ENCODE results near the gene BEAN1. TPM values are rescaled to one million over a fixed set of nuclear protein-coding genes. Genes with fewer than 3 reads are reported as not detected.

BEAN1 gene
- total and polyA plus RNA-seq, 3 experiments from 2014 or later: 0.09 TPM; not detected in 2

DNA sequence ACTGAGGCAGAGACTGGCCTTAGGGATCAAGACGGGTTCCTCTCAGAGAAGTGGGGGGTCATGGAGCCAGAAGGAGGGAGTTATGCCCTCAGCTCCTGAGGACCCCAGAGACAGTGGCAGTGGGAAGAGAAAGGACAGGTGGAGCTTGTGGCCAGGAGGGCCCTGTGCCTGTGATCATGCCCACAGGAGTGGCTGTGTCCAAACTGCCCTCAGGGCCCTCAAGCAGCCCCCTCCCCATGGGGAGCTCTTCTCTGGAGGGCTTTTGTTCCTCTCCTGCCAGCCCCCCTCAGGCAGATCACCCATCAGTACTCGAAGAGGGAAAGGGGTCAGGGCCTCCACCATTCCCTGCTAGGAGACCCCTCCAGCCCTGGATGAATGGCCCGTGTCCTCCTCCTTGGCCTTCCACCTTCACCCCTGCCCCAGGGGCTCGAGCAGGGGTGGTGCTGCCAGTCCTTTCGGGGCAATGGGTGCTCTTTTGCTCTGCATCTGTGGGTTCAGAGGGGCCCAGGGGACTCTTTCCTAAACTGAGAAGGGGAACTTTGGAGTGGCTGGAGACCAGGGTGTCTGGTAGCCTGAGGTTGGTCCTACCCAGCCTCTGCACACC, 52.7 kb downstream of the BEAN1 start:
- Histone ChIP-seq H3K27me3 (ENCODE audit: insufficient read depth, low read length, poor library complexity, severe bottlenecking) (no peaks in the 10 kb centered on the region), H3K4me1 (ENCODE audit: insufficient read depth, low read length) (peaks cover 21% of the 10 kb centered on the region), H3K27ac (ENCODE audit: low read depth, low read length) (no peak overlapping the region), H3K4me3 (ENCODE audit: low read length) (no peak overlapping the region), H3K36me3 (ENCODE audit: insufficient read depth, low read length) (no peaks in the 10 kb centered on the region), H3K9me3 (ENCODE audit: low read length) (no peaks in the 10 kb centered on the region)
- DNase-seq: no peak
- POLR2A ChIA-PET: no interaction called here
- H3K4me3 Mint-ChIP-seq: no peak overlapping the region
- no peaks in the 10 kb centered on the region for H3K27me3 Mint-ChIP-seq
- CTCF ChIA-PET: interaction anchor here (0.7 to 8.1 kb wide), 12 partner anchors 11 to 119 kb away, joined by 3 to 62 read pairs (median 4); partner anchors contain the start of gene CKLF
- H3K27ac Mint-ChIP-seq: no peak overlapping the region
- no peaks in the 10 kb centered on the region for H3K9me3 Mint-ChIP-seq
- no peaks in the 10 kb centered on the region for H3K36me3 Mint-ChIP-seq
- H3K4me1 Mint-ChIP-seq: peaks cover 29 to 42% (median 30%) of the 10 kb centered on the region in 3 donors

DNA sequence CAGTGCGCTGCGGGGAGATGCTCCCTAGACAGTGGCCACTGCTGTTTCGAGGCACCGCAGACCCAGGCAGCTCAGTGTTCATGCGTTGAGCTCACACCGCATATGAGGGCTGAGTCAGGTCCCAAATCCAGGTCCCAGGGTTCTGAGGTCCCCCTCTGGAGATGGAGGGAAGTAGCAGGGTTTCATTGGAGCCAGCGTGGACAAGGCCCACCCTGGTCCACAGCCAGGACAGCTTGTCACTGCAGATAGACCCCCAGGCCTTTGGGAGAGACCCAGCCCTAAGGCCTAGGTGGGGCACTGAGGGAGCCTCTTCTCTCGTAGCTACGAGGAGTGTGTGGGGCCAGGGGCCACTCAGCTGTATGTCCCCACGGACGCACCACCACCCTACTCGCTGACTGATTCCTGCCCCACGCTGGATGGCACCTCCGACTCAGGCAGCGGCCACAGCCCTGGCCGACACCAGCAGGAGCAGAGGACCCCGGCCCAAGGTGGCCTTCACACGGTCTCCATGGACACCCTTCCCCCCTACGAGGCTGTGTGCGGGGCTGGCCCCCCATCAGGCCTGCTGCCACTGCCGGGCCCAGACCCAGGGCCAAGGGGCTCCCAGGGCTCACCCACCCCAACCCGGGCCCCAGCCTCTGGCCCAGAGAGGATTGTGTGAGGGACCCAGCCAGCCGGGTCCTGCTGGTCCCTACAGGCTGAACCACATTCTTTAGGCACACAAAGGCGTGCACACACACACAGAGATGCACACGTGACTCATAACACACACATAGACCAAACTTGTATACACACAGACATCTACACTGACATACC, 53.4 kb downstream of the BEAN1 start:
- H3K4me1 Mint-ChIP-seq: peaks cover 23 to 35% (median 24%) of the 10 kb centered on the region in 3 donors
- H3K27ac Mint-ChIP-seq: peak overlapping the region in 1 of 8 donors; percentile 6
- no peak overlapping the region for H3K27ac ChIP-seq (ENCODE audit: low read depth, low read length)
- no peaks in the 10 kb centered on the region for H3K36me3 Mint-ChIP-seq
- no peak for DNase-seq
- no peaks in the 10 kb centered on the region for H3K9me3 Mint-ChIP-seq
- H3K36me3 ChIP-seq (ENCODE audit: insufficient read depth, low read length): no peaks in the 10 kb centered on the region
- CTCF ChIA-PET: interaction anchor here (0.8 to 8.1 kb wide), 6 partner anchors 11 to 109 kb away, joined by 3 to 62 read pairs (median 9); partner anchors contain the start of gene CKLF
- H3K27me3 ChIP-seq (ENCODE audit: insufficient read depth, low read length, poor library complexity, severe bottlenecking): no peaks in the 10 kb centered on the region
- no peaks in the 10 kb centered on the region for H3K27me3 Mint-ChIP-seq
- POLR2A ChIA-PET: no interaction called here
- H3K4me3 ChIP-seq (ENCODE audit: low read length): no peak overlapping the region
- peaks cover 14% of the 10 kb centered on the region for H3K4me1 ChIP-seq (ENCODE audit: insufficient read depth, low read length)
- no peak overlapping the region for H3K4me3 Mint-ChIP-seq
- no peaks in the 10 kb centered on the region for H3K9me3 ChIP-seq (ENCODE audit: low read length)

DNA sequence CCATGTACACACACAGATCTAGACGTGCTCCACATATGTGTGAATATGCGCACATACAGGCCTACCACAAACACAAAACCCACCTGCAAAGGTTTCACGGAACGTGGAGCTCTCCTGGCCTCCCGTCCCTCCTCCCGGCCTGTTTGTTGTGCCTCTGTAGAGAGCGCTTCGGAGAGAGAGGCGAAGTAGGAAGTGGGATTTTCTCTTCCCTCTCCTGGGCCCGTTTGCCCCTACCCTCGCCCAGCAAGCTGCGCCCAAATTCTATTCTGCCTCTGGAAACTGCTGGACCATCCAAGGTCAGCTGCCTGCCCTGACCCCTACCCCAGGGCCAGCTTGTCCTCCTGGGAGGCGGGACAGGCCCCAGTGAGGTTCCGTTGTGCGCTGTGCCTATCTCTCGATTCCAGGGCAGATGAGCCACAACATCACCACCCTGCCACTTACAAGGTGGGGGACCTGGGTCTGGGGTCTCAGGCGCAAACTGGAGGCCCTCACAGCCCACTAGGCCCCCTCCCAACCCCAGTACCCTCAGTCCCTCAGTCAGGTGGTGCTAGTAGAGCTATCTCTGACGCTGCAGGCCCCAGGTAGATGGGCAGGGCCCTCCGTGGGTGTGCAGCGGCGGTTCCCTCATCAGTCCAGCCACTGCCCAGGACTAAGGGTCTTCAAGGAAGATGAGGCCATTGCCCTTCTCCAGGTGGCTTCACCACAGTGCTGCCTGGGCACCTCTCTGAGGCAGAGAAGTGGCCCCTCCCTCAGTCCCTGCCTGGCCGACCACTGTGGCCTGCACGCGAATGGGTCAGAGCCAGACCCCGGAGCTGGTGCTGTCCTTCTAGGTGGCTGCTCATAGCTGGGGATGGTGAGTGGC, 54.2 kb downstream of the BEAN1 start:
- H3K4me1 Mint-ChIP-seq: peaks cover 21 to 30% (median 23%) of the 10 kb centered on the region in 3 donors
- CTCF ChIA-PET: interaction anchor here (0.6 to 8.1 kb wide), 9 partner anchors 10 to 206 kb away, joined by 3 to 57 read pairs (median 4); partner anchors contain the start of gene CKLF
- H3K27me3 Mint-ChIP-seq: no peaks in the 10 kb centered on the region
- H3K9me3 Mint-ChIP-seq: no peaks in the 10 kb centered on the region
- H3K27ac Mint-ChIP-seq: peak overlapping the region in 1 of 8 donors; percentile 6
- no peak overlapping the region for H3K27ac ChIP-seq (ENCODE audit: low read depth, low read length)
- no peak overlapping the region for H3K4me3 Mint-ChIP-seq
- POLR2A ChIA-PET: interaction anchor here (0.6 kb wide), 1 partner anchor 41 kb away, joined by 3 read pairs; no protein-coding TSS in a partner anchor
- DNase-seq: no peak
- no peaks in the 10 kb centered on the region for H3K27me3 ChIP-seq (ENCODE audit: insufficient read depth, low read length, poor library complexity, severe bottlenecking)
- no peaks in the 10 kb centered on the region for H3K36me3 ChIP-seq (ENCODE audit: insufficient read depth, low read length)
- H3K4me1 ChIP-seq (ENCODE audit: insufficient read depth, low read length): peaks cover 14% of the 10 kb centered on the region
- H3K4me3 ChIP-seq (ENCODE audit: low read length): no peak overlapping the region
- H3K9me3 ChIP-seq (ENCODE audit: low read length): no peaks in the 10 kb centered on the region
- H3K36me3 Mint-ChIP-seq: no peaks in the 10 kb centered on the region

DNA sequence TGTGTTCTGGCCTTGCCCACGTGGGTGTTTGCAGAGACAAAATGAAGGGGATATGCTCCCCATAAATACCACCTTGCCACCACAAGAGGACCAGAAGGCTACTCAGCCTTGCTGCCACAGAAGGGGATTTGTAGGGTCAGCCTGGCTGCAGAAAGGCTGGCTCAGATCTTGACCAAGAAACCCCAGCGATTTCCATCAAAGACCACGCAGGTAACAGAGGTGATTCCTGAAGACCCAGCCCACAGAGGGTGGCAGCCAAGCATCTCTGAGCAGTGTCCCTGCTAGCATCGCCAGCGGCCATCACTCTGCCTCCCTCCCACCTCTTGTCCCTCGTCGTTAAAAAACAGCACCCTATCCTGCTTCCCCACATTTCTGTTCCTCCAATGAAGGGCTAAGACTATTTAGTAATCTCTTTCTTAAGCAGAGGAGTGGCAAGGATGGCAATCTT, 54.9 kb downstream of the BEAN1 start:
- POLR2A ChIA-PET: interaction anchor here (0.6 kb wide), 1 partner anchor 40 kb away, joined by 3 read pairs; no protein-coding TSS in a partner anchor

DNA sequence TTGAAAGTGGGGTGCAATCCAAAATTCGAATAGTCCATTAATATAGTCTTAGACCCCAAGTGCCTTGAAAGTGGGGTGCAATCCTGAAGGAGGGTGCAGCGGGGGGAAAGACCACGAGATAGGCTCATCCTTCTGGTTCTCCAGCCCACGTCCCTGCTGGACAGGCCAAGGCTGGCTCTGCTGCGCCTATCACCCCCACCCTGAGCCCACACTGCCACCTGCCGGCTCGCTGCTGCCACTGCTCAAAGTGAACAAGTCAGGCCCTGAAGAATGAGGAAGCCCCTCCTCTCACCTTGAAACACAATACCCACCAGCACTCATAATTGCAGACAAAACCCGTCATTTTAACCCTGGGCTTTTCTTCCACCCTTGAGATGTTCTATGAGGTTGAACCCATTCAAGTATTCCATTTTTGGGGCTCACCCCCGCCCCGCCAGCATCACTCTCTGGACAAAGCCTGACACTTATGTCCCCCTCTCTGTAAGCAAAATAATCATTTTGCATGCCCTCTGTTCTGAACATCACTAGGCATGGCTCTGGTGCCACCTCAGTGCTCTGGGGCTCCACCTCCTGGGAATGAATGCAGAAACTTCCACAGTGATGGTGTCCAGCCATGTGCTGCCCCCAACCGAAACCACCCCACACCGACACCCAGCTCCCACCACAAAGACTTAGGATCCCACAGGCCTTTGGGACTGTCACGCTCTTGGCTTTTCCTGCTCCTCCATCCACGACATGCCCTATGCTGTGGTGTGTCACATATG, 56.8 kb downstream of the BEAN1 start:
- CTCF ChIA-PET: interaction anchor here (1.0 to 2.1 kb wide), 2 partner anchors 87 to 105 kb away, joined by 3 to 11 read pairs; no protein-coding TSS in a partner anchor
- peaks cover 11 to 23% (median 14%) of the 10 kb centered on the region in 3 donors for H3K4me1 Mint-ChIP-seq
- Histone ChIP-seq H3K4me3 (ENCODE audit: low read length) (no peak overlapping the region), H3K36me3 (ENCODE audit: insufficient read depth, low read length) (no peaks in the 10 kb centered on the region), H3K27me3 (ENCODE audit: insufficient read depth, low read length, poor library complexity, severe bottlenecking) (no peaks in the 10 kb centered on the region), H3K4me1 (ENCODE audit: insufficient read depth, low read length) (peaks cover 10% of the 10 kb centered on the region), H3K27ac (ENCODE audit: low read depth, low read length) (no peak overlapping the region), H3K9me3 (ENCODE audit: low read length) (no peaks in the 10 kb centered on the region)
- H3K9me3 Mint-ChIP-seq: no peaks in the 10 kb centered on the region
- H3K36me3 Mint-ChIP-seq: no peaks in the 10 kb centered on the region
- H3K4me3 Mint-ChIP-seq: no peak overlapping the region
- H3K27ac Mint-ChIP-seq: peak overlapping the region in 6 of 8 donors; percentile 8 to 95 (median 52)
- H3K27me3 Mint-ChIP-seq: no peaks in the 10 kb centered on the region
- peak; percentile 60 to 81 (median 65) for DNase-seq
- POLR2A ChIA-PET: no interaction called here

More for the DNA sequence above, 54.9 kb downstream of the BEAN1 start:
- no peaks in the 10 kb centered on the region for H3K9me3 ChIP-seq (ENCODE audit: low read length)
- H3K4me3 Mint-ChIP-seq: no peak overlapping the region
- peaks cover 19 to 29% (median 22%) of the 10 kb centered on the region in 3 donors for H3K4me1 Mint-ChIP-seq
- no peaks in the 10 kb centered on the region for H3K27me3 Mint-ChIP-seq
- no peaks in the 10 kb centered on the region for H3K36me3 Mint-ChIP-seq
- H3K27me3 ChIP-seq (ENCODE audit: insufficient read depth, low read length, poor library complexity, severe bottlenecking): no peaks in the 10 kb centered on the region
- CTCF ChIA-PET: interaction anchor here (0.6 to 8.1 kb wide), 7 partner anchors 34 to 205 kb away, joined by 3 to 57 read pairs (median 3); no protein-coding TSS in a partner anchor
- no peaks in the 10 kb centered on the region for H3K36me3 ChIP-seq (ENCODE audit: insufficient read depth, low read length)
- no peaks in the 10 kb centered on the region for H3K9me3 Mint-ChIP-seq
- no peak overlapping the region for H3K27ac Mint-ChIP-seq
- H3K4me3 ChIP-seq (ENCODE audit: low read length): no peak overlapping the region
- no peak for DNase-seq
- no peak overlapping the region for H3K27ac ChIP-seq (ENCODE audit: low read depth, low read length)
- H3K4me1 ChIP-seq (ENCODE audit: insufficient read depth, low read length): peaks cover 14% of the 10 kb centered on the region

DNA sequence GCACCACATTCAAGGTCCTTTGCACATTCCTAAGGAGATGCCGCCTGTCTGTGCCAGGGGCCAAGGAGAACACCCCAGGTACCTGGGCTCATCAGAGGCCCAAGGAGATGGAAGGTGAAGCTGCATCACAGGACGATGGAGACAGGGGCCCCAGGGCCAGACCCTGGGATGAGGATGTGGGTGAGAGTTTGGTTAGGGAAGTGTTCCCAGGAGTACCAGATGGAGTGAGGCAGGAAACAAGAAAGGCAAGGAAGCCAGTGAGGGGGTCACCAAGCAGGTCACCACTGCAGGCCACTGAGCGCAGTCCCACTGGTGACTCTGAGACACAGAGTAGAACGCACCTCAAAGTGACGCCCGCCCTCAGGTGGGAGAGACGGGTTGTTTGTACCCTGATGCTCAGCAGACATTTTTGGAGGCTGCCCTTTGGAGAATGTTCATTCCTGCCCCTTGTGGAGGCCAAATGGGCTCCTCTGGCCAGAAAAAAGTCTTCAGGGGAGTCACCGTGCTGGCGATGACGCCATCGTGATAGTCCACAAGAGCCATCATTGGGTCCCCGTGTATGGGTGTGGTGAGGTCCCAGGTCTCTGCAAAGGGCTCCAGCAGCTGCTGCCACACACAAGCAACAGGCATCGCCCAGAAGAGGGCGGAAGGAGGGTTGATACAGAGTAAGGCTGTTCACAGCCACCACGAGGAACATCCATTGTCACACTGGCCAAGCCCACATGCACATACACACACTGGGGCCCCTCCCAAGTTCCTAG, 57.5 kb downstream of the BEAN1 start:
- no peaks in the 10 kb centered on the region for H3K9me3 ChIP-seq (ENCODE audit: low read length)
- ChIA-PET CTCF (interaction anchor here (0.7 kb wide), 1 partner anchor 67 kb away, joined by 3 read pairs; the partner anchor contains the start of gene CKLF), POLR2A (no interaction called here)
- Mint-ChIP-seq H3K36me3 (no peaks in the 10 kb centered on the region), H3K27me3 (no peaks in the 10 kb centered on the region), H3K4me1 (peaks cover 8 to 16% (median 11%) of the 10 kb centered on the region in 3 donors), H3K27ac (peak overlapping the region in 2 of 8 donors; percentile 34 to 47), H3K9me3 (no peaks in the 10 kb centered on the region), H3K4me3 (no peak overlapping the region)
- no peak for DNase-seq
- H3K27me3 ChIP-seq (ENCODE audit: insufficient read depth, low read length, poor library complexity, severe bottlenecking): no peaks in the 10 kb centered on the region
- H3K4me3 ChIP-seq (ENCODE audit: low read length): no peak overlapping the region
- H3K36me3 ChIP-seq (ENCODE audit: insufficient read depth, low read length): no peaks in the 10 kb centered on the region
- peaks cover 4% of the 10 kb centered on the region for H3K4me1 ChIP-seq (ENCODE audit: insufficient read depth, low read length)
- H3K27ac ChIP-seq (ENCODE audit: low read depth, low read length): no peak overlapping the region

Measured in CD8-positive, alpha-beta memory T cell (primary cell).